ENCODE measurements around the gene XIRP2.

The XIRP2 gene

DNA sequence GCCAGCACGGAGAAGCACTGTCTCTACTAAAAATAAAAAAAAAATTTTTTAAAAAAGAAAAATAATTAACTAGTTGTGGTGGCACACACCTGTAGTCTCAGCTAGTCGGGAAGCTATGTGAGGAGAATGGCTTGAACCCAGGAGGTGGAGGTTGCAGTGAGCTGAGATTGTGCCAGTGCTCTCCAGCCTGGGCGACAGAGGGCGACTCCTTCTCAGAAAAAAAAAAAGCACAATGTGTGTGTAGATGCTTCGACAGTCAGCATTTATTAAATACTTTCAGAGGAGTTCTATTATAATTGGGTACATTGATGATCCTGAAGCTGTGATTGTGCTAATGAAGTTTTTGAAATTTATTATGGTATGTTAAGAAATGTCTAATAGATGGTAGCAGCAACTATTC lies 46.5 kb downstream of the XIRP2 start:
- DNase-seq (ENCODE audit: insufficient read length) (no peak), FAIRE-seq (no peak)
- TF ChIP-seq POLR2A (IDR thresholded peaks at IDR 0.05; ENCODE audit: low read depth, low read length) (no peak), POLR2AphosphoS5 (IDR thresholded peaks at IDR 0.05; ENCODE audit: low read depth, low read length) (no peak), TAF1 (IDR thresholded peaks at IDR 0.05; ENCODE audit: borderline replicate concordance, low read depth, low read length) (no peak)

DNA sequence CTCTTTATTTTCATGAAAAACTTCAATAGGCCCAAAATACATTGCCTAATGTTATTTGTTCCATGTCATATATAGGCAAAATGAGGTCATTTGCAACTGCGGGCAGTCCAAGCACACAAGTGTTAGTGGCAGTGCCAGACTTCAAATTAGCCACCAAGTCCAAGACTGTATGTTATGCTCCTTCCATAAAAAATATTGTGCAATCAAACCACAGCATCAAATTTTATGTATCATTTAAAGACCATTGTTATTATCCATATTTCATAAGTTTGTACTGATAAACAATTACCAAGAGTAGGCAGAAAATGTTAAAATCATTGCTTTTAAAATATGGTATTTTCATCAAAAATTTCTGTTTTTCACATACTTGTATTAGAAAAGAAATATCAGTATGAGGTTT lies 54.1 kb downstream of the XIRP2 start:
- FAIRE-seq, result no peak

DNA sequence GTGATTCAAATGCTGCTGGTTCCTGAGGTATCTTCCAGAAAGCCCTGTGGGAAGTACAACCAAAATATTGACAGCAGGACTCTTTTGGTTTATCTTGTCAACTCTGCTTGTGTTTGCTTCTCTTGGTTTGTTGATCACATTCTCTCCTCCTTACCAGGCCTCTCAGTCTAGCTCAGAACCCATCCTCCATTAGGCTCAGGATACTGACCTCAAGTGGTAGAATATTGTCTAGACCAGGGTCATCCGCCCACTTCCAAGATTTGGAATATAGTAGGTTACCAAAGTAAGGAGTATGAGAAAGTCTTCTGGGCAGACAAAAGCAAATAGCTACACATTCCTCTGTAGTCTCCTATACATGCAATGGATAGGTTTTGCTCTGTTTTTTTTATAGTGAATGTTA lies 56.6 kb downstream of the XIRP2 start:
- DNase-seq (ENCODE audit: insufficient read length) (no peak), FAIRE-seq (no peak)

More for the DNA sequence above, 54.1 kb downstream of the XIRP2 start:
- no peak for DNase-seq (ENCODE audit: insufficient read length)
- TF ChIP-seq POLR2AphosphoS5 (IDR thresholded peaks at IDR 0.05; ENCODE audit: low read depth, low read length) (no peak), TAF1 (IDR thresholded peaks at IDR 0.05; ENCODE audit: borderline replicate concordance, low read depth, low read length) (no peak), POLR2A (IDR thresholded peaks at IDR 0.05; ENCODE audit: low read depth, low read length) (no peak)

DNA sequence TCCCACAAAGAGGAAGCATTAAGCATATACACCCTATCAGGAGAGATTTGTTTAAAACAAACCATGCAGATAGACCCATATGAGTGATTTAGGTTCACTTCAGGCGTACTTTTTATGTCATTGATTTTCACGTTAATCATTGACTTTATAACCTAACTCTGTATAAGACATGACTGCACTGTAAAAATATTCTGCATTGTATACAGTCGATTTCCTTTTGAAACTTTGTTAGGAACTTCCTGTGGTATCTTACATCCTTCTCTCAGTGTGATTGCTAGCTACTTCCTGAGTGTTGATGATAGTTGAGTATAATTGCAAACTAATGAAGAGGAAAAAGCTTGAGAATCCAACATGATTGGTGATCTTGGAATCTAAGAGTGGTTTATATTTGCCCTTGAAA lies 69.4 kb downstream of the XIRP2 start:
- no peak for TF ChIP-seq TAF1 (IDR thresholded peaks at IDR 0.05; ENCODE audit: borderline replicate concordance, low read depth, low read length)
- no peak for TF ChIP-seq POLR2AphosphoS5 (IDR thresholded peaks at IDR 0.05; ENCODE audit: low read depth, low read length)
- TF ChIP-seq POLR2A (IDR thresholded peaks at IDR 0.05; ENCODE audit: low read depth, low read length), result no peak
- DNase-seq (ENCODE audit: insufficient read length), result no peak
- FAIRE-seq, result no peak

More for the DNA sequence above, 56.6 kb downstream of the XIRP2 start:
- TF ChIP-seq POLR2A (IDR thresholded peaks at IDR 0.05; ENCODE audit: low read depth, low read length) (no peak), POLR2AphosphoS5 (IDR thresholded peaks at IDR 0.05; ENCODE audit: low read depth, low read length) (no peak), TAF1 (IDR thresholded peaks at IDR 0.05; ENCODE audit: borderline replicate concordance, low read depth, low read length) (no peak)

DNA sequence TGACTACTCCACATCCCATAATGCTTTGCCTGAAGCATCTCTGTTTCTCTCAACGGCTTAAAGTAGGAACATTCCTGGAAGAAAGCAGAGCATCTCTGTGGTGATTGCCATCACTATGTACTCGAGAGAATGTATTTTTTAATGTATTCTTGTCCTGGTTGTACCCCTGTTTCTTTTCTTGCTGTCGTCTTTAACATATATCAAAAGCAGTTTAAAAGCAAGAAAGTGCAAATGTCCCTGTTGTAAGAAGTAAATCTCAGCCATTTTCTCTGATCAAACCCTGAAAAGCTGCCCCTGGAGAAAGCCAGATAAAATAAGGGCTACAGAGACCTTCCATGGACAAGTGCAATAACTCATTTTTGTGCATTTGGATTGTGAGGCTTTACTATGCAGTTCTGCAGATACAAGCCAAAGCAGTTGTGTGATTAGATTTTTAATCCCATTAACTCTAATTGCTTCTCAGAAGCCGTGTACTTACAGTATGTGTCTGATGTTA lies 70.8 kb downstream of the XIRP2 start:
- FAIRE-seq (no peak), DNase-seq (ENCODE audit: insufficient read length) (no peak)
- no peak for TF ChIP-seq POLR2A (IDR thresholded peaks at IDR 0.05; ENCODE audit: low read depth, low read length)
- TF ChIP-seq TAF1 (IDR thresholded peaks at IDR 0.05; ENCODE audit: borderline replicate concordance, low read depth, low read length), result no peak
- no peak for TF ChIP-seq POLR2AphosphoS5 (IDR thresholded peaks at IDR 0.05; ENCODE audit: low read depth, low read length)

DNA sequence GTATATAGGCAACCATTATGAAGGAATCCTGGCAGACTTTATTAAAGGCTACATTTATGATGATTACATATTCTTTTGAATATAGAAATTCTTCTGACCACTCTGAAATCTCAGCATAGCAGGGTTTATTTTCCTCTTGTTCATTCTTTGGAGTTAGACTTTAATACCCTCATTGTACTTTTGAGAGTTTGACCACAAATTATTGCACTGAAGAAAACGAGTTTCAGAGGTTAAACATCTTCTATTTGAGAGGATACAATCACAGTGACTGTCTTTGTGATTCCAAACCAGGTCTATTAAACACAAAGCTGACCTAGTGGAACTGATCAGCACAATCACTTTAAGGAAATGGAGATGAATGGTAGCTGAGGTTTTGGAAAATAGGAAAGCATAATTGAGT lies 71.3 kb downstream of the XIRP2 start:
- FAIRE-seq, result no peak
- DNase-seq (ENCODE audit: insufficient read length), result no peak
- no peak for TF ChIP-seq TAF1 (IDR thresholded peaks at IDR 0.05; ENCODE audit: borderline replicate concordance, low read depth, low read length)
- no peak for TF ChIP-seq POLR2A (IDR thresholded peaks at IDR 0.05; ENCODE audit: low read depth, low read length)
- no peak for TF ChIP-seq POLR2AphosphoS5 (IDR thresholded peaks at IDR 0.05; ENCODE audit: low read depth, low read length)

DNA sequence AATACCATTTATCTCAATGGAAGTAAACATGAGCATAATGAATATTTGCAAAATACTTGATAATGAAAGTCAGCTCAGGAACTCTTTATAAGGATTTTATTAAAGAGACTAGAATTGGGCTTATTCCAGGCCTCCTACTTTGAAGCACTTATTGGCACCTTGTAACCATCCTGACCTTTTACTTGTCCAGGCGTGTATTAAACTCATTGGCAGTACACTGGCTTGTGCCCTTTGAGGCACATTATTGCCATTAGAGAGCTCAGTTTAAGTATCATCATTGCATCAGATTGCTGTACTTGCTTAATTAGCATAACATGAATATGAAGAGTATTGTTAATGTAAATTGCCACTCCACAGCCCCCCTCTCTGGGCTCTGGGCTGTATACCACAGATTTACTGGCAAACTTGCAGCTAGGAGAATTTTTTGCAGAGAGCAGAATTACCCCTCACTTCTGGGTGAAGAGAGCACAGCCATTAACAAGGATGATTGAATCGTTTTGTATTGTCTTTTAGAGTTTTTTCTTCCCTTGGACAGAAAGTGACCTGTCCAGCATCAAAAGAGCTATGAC lies 72.5 kb downstream of the XIRP2 start:
- TF ChIP-seq POLR2AphosphoS5 (IDR thresholded peaks at IDR 0.05; ENCODE audit: low read depth, low read length) (no peak), TAF1 (IDR thresholded peaks at IDR 0.05; ENCODE audit: borderline replicate concordance, low read depth, low read length) (no peak), POLR2A (IDR thresholded peaks at IDR 0.05; ENCODE audit: low read depth, low read length) (no peak)
- DNase-seq (ENCODE audit: insufficient read length) (no peak), FAIRE-seq (no peak)

DNA sequence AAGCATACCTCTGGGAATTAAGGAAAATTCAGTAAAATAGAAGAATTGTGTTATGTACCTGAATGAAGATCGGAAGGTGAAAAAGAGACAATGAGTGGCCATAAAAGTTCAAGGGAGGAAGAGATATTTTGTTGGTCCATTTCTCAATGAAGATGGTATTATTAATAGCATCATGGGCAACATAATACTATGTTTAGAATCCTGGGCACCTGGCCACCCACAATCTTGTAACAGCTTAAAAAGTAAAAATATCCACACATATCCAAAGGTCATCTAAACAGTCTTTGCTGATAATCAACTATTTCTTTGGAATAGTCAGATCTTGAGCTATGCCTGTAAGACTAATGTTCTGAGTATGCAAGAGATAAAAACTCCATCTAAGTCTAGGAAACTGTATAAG lies 73.7 kb downstream of the XIRP2 start:
- FAIRE-seq (no peak), DNase-seq (ENCODE audit: insufficient read length) (no peak)
- TF ChIP-seq POLR2AphosphoS5 (IDR thresholded peaks at IDR 0.05; ENCODE audit: low read depth, low read length), result no peak

DNA sequence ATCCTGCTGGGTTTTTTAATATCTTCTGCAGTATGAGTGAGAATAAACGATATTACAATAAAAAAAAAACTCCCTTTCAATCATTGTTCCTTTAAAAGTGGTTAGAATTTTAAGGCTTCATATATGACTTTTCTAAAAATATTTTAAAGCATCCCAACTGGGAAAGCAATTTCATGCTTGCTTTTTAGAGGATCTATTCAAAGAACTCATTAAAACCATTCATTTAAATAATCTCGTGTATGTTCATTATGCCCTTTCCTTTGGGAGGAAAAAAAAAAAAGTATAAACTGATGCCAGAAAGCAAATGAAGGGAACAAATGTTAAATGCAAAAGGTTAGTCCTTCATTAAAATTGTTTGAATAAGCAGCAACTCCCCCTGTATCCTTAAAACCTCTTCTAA lies 81.2 kb downstream of the XIRP2 start:
- FAIRE-seq, result no peak

DNA sequence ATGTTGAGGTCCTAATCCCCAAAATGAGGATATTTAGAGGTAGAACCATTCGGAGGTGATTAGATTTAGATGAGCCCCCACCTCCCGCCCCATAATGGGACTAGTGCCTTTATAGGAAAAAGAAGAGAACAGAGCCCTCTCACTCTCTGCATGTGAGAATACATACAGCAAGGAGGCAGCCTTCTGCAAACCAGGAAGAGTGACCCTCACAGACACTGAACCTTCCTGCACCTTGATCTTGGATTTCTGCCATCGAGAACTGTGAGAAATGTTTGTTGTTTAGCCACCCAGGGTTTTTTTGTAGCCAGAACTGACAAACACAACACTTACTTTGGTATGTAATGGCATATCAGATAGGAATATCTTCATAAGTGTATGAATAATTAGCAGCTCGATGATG lies 83.7 kb downstream of the XIRP2 start:
- no peak for FAIRE-seq
- DNase-seq (ENCODE audit: insufficient read length), result no peak
- no peak for TF ChIP-seq POLR2A (IDR thresholded peaks at IDR 0.05; ENCODE audit: low read depth, low read length)
- TF ChIP-seq POLR2AphosphoS5 (IDR thresholded peaks at IDR 0.05; ENCODE audit: low read depth, low read length), result no peak
- TF ChIP-seq TAF1 (IDR thresholded peaks at IDR 0.05; ENCODE audit: borderline replicate concordance, low read depth, low read length), result no peak

More for the DNA sequence above, 81.2 kb downstream of the XIRP2 start:
- TF ChIP-seq POLR2A (IDR thresholded peaks at IDR 0.05; ENCODE audit: low read depth, low read length), result no peak
- TF ChIP-seq TAF1 (IDR thresholded peaks at IDR 0.05; ENCODE audit: borderline replicate concordance, low read depth, low read length), result no peak
- no peak for TF ChIP-seq POLR2AphosphoS5 (IDR thresholded peaks at IDR 0.05; ENCODE audit: low read depth, low read length)
- DNase-seq (ENCODE audit: insufficient read length), result no peak

DNA sequence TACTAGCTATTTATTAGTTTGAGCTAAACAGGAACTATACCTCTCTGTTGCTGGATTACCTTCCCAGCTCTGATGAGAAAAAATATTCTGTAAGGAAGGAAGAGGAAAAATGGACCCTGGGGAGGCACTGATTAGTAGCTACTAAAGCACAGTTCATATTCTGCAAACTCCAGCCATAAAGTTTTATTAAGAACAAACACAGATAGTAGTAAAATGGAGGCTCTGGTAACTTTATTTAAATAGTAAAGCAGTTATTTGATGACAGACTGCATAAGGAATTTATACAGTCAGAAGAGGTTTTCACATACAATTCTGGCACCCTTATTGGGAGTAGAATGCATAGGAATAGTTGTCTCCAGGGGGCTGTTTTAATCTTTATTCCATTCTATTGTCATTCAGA lies 84.1 kb downstream of the XIRP2 start:
- FAIRE-seq (no peak), DNase-seq (ENCODE audit: insufficient read length) (no peak)
- TF ChIP-seq POLR2A (IDR thresholded peaks at IDR 0.05; ENCODE audit: low read depth, low read length) (no peak), POLR2AphosphoS5 (IDR thresholded peaks at IDR 0.05; ENCODE audit: low read depth, low read length) (no peak)

DNA sequence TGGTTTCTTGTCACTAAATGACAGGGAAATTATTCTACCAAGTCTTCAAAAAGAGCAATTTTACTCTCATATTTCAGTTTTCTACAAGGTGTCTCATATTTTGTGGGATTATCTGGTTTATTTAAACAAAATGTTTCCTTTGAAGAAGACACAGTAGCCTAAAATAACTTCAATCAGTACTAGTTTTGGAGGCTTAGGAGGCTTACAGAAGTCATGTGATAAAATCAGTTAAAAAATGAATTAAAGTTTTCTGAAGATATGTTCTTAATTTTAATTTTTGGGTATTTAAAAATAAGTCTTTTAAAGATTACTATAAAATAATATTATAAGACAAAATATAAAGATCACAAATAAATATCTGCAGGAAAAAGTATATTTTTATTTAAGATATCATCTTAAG lies 95.9 kb downstream of the XIRP2 start:
- TF ChIP-seq POLR2AphosphoS5 (IDR thresholded peaks at IDR 0.05; ENCODE audit: low read depth, low read length), result no peak
- TF ChIP-seq POLR2A (IDR thresholded peaks at IDR 0.05; ENCODE audit: low read depth, low read length), result no peak
- no peak for TF ChIP-seq TAF1 (IDR thresholded peaks at IDR 0.05; ENCODE audit: borderline replicate concordance, low read depth, low read length)
- FAIRE-seq (no peak), DNase-seq (ENCODE audit: insufficient read length) (no peak)

DNA sequence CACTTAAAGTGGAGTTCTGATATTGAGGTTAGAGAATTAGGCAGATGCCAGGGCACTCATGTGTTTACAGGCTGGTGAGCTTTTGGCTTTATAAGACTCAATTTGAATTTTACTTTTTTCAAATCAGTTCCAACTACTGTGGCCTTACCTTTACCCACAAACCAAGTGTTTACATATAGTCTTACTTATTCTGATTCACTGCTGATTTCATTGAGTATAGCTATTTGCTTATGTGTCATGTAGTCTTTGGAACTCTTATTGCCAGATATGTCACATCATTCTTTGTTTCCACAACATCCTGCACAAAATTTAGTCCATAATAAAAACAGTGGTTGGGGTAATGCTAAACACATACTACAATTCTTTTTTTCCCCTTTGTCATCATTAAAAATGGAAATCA lies 96.5 kb downstream of the XIRP2 start:
- TF ChIP-seq POLR2A (IDR thresholded peaks at IDR 0.05; ENCODE audit: low read depth, low read length) (no peak), TAF1 (IDR thresholded peaks at IDR 0.05; ENCODE audit: borderline replicate concordance, low read depth, low read length) (no peak), POLR2AphosphoS5 (IDR thresholded peaks at IDR 0.05; ENCODE audit: low read depth, low read length) (no peak)
- FAIRE-seq, result no peak
- no peak for DNase-seq (ENCODE audit: insufficient read length)

Data from GM12892 (cell line).